ENCODE measurements around the gene MRPS26. TPM values are rescaled to one million over a fixed set of nuclear protein-coding genes. Genes with fewer than 3 reads are reported as not detected.

MRPS26 gene
- total RNA-seq, 1 experiment from 2014 or later, result 52.7 TPM

GRCh38 chr20:3094848-3095629, 49.2 kb downstream of the MRPS26 start:
- ChIA-PET POLR2A (no interaction called here), CTCF (no interaction called here)
- H3K36me3 ChIP-seq (ENCODE audit: control insufficient read depth, insufficient read depth, low read length), result no peaks in the 10 kb centered on the region
- no peak overlapping the region for H3K4me3 ChIP-seq (ENCODE audit: low read depth in 2 of 2, low read length in 2 of 2)
- no peaks in the 10 kb centered on the region for H3K27me3 ChIP-seq (ENCODE audit: control insufficient read depth, insufficient read depth, low read length)
- ATAC-seq (peak; percentile 36; the same call in 1 of the 2 replicates), DNase-seq (ENCODE audit: low read depth, low spot score) (no peak)
- BruUV-seq (replicated peaks), result no TSS peak
- in situ Hi-C loops (cut with HindIII; ENCODE audit: low pct_unique_long_range_greater_than_20kb, low sequenced_read_pairs), result no loop called here
- no peak for TF ChIP-seq REST (IDR thresholded peaks at IDR 0.05; ENCODE audit: insufficient read depth in 1 of 2, low read depth in 2 of 2, low read length in 1 of 2)
- no peak for TF ChIP-seq POLR2AphosphoS5 (IDR thresholded peaks at IDR 0.05; ENCODE audit: low read depth, low read length)
- no peak for TF ChIP-seq CTCF (IDR thresholded peaks at IDR 0.05)
- no peak for TF ChIP-seq SIN3A (IDR thresholded peaks at IDR 0.05; ENCODE audit: borderline replicate concordance, insufficient read depth, low read depth, low read length)
- TF ChIP-seq TCF7L2 (IDR thresholded peaks at IDR 0.05; ENCODE audit: low read depth, low read length), result no peak
- intact Hi-C loops (cut with micrococcal nuclease; ENCODE audit: unreplicated experiment), result no loop called here
- H3K27ac ChIP-seq (ENCODE audit: low read length), result no peak overlapping the region
- H3K9me3 ChIP-seq (ENCODE audit: control insufficient read depth, insufficient read depth, low read depth, low read length), result no peaks in the 10 kb centered on the region
- no peaks in the 10 kb centered on the region for H3K4me1 ChIP-seq (ENCODE audit: control insufficient read depth, insufficient read depth, low read length)

Other genes with a start within 250 kb of the MRPS26 start
- not detected for gene CPXM1, start 245.4 kb upstream of the MRPS26 start, total RNA-seq (2021; ENCODE audit: unreplicated experiment)
- not detected for gene C20orf141, start 231.1 kb upstream of the MRPS26 start, total RNA-seq (2021; ENCODE audit: unreplicated experiment)
- not detected for gene TMEM239, start 229.7 kb upstream of the MRPS26 start, total RNA-seq (2021; ENCODE audit: unreplicated experiment)
- 42.1 TPM for gene PCED1A, start 205.4 kb upstream of the MRPS26 start, total RNA-seq (2021; ENCODE audit: unreplicated experiment)
- gene VPS16, start 205.3 kb upstream of the MRPS26 start, total RNA-seq (2021; ENCODE audit: unreplicated experiment), result 35.3 TPM
- gene PTPRA, start 172.6 kb upstream of the MRPS26 start, total RNA-seq (2021; ENCODE audit: unreplicated experiment), result 56.6 TPM
- 0.49 TPM for gene GNRH2, start 2.4 kb upstream of the MRPS26 start, total RNA-seq (2021; ENCODE audit: unreplicated experiment)
- not detected for gene OXT, start 25.6 kb downstream of the MRPS26 start, total RNA-seq (2021; ENCODE audit: unreplicated experiment)
- not detected for gene AVP, start 38.7 kb downstream of the MRPS26 start, total RNA-seq (2021; ENCODE audit: unreplicated experiment)
- 16.3 TPM for gene FASTKD5, start 113.8 kb downstream of the MRPS26 start, total RNA-seq (2021; ENCODE audit: unreplicated experiment)
- gene UBOX5, start 113.8 kb downstream of the MRPS26 start, total RNA-seq (2021; ENCODE audit: unreplicated experiment), result 6.6 TPM
- 5.2 TPM for gene LZTS3, start 127.5 kb downstream of the MRPS26 start, total RNA-seq (2021; ENCODE audit: unreplicated experiment)
- gene DDRGK1, start 158.6 kb downstream of the MRPS26 start, total RNA-seq (2021; ENCODE audit: unreplicated experiment), result 65.5 TPM
- 107 TPM for gene ITPA, start 163.4 kb downstream of the MRPS26 start, total RNA-seq (2021; ENCODE audit: unreplicated experiment)
- 144 TPM for gene SLC4A11, start 193.1 kb downstream of the MRPS26 start, total RNA-seq (2021; ENCODE audit: unreplicated experiment)

All from Panc1 (cell line).